ENCODE data around the gene TASP1. TPM values are rescaled to one million over a fixed set of nuclear protein-coding genes. Genes with fewer than 3 reads are reported as not detected.

TASP1 gene
- total RNA-seq, 4 donors from 2014 or later: 15.2 to 21.3 (median 17.8) TPM

DNA sequence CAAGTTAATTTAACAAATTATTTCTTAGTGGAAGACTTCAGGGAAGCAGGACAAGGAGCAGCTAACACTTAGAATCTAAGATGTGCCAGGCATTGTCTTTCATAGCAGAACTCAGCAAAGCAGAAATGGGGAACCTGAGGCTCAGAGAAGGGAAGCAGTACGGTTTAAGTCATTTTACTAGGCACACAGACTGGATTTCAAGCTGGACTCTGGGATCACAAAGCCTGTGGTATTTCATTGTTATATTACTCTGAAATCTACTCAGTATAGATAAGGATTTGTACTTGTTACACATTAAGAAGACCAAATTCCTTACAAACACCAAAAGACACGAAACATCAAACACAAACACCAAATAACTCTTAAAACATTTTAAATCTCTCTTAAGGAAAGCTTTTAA lies 218.1 kb downstream of the TASP1 start:
- Histone ChIP-seq H3K27ac (no peak overlapping the region), H3K4me3 (no peak overlapping the region), H3K27me3 (no peaks in the 10 kb centered on the region), H3K9me3 (no peaks in the 10 kb centered on the region), H3K4me1 (peaks cover 0 to 18% (median 0%) of the 10 kb centered on the region in 3 donors), H3K36me3 (peaks cover 0 to 6% of the 10 kb centered on the region in 2 donors)
- TF ChIP-seq POLR2AphosphoS5 (IDR thresholded peaks at IDR 0.05) (no peak), EP300 (IDR thresholded peaks at IDR 0.05) (no peak), POLR2A (IDR thresholded peaks at IDR 0.05) (no peak)
- TF ChIP-seq, protein P1, sequence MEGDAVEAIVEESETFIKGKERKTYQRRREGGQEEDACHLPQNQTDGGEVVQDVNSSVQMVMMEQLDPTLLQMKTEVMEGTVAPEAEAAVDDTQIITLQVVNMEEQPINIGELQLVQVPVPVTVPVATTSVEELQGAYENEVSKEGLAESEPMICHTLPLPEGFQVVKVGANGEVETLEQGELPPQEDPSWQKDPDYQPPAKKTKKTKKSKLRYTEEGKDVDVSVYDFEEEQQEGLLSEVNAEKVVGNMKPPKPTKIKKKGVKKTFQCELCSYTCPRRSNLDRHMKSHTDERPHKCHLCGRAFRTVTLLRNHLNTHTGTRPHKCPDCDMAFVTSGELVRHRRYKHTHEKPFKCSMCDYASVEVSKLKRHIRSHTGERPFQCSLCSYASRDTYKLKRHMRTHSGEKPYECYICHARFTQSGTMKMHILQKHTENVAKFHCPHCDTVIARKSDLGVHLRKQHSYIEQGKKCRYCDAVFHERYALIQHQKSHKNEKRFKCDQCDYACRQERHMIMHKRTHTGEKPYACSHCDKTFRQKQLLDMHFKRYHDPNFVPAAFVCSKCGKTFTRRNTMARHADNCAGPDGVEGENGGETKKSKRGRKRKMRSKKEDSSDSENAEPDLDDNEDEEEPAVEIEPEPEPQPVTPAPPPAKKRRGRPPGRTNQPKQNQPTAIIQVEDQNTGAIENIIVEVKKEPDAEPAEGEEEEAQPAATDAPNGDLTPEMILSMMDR (IDR thresholded peaks at IDR 0.05): no peak
- no peak for ATAC-seq
- 82 to 84% methylated on average over 2 of the region's 2 CpGs for WGBS, 2 donors (ENCODE audit: low coverage in 1 of 2)

DNA sequence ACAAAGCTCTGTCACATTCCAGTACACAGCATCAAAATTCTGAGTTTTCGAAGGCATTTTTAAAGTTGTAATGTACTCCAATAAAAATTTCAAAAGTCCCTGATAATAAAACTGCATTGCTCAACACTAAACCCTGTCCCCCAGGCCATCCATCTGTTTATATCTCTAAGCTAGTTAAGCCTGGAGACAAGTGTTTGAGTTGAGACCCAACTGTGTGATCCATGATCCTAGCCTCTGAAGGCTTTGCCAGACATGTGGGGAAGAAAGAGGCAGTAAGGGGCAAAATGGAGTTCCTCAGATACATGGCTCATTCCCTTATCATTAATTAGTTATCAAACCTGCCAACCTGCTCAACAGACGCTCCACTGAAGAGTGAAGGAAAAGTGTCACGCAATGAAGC lies 219.3 kb downstream of the TASP1 start:
- Histone ChIP-seq H3K9me3 (no peaks in the 10 kb centered on the region), H3K4me1 (peaks cover 0 to 9% (median 0%) of the 10 kb centered on the region in 3 donors), H3K4me3 (no peak overlapping the region), H3K27ac (no peak overlapping the region), H3K36me3 (peaks cover 0 to 6% of the 10 kb centered on the region in 2 donors), H3K27me3 (no peaks in the 10 kb centered on the region)
- no peak for ATAC-seq
- 81 to 100% methylated on average over 2 to 3 of the region's 3 CpGs for WGBS, 2 donors (ENCODE audit: low coverage in 1 of 2)
- TF ChIP-seq POLR2A (IDR thresholded peaks at IDR 0.05) (no peak), POLR2AphosphoS5 (IDR thresholded peaks at IDR 0.05) (no peak), EP300 (IDR thresholded peaks at IDR 0.05) (no peak)

DNA sequence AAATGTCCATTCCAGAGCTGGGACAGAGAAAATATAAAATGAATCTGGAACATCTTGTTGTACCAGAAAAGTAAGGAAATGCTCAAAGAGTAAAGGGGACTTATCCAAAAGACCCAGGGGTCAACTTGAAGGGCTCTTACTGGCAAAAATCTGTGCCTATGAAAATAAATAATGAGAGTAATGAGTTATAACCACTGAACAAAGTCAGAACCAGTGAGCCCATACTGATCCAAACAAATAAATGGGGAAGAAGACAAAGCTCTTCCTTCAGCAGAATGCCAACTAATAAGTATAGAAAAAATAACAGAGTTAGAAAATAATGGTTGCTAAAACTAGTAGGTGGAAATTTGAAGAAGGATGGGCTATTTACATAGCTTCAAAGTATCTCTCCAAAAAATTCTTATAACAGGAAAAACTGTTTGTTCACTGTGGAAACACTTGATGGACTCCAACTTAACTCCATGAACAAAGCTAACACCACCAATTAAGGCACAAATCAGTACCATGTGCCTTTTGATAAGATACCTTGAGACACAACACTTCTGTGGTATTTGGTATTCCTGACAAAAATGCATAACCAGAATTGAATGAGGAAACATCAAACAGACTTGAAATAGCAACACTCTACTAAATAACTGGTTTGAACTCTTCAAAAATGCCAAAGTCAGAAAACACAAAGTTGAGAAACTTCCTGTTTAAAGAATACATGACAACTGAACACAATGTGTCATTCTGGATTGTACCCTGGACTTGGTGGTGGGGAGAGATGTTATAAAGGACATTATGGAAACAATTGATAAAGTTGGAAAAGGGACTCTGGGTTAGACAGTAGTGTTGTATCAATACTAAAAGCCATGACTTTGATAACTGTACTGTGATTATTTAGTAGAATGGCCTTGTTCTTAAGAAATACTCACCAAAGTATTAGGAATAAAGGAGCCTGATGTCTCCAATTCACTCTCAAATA lies 220.2 kb downstream of the TASP1 start:
- Histone ChIP-seq H3K4me3 (no peak overlapping the region), H3K4me1 (peaks cover 0 to 9% (median 0%) of the 10 kb centered on the region in 3 donors), H3K27ac (no peak overlapping the region), H3K36me3 (peaks cover 0 to 6% of the 10 kb centered on the region in 2 donors), H3K27me3 (no peaks in the 10 kb centered on the region), H3K9me3 (no peaks in the 10 kb centered on the region)
- no peak for ATAC-seq
- TF ChIP-seq EP300 (IDR thresholded peaks at IDR 0.05) (no peak), POLR2AphosphoS5 (IDR thresholded peaks at IDR 0.05) (no peak), POLR2A (IDR thresholded peaks at IDR 0.05) (no peak)
- TF ChIP-seq, protein P1 (IDR thresholded peaks at IDR 0.05): no peak

DNA sequence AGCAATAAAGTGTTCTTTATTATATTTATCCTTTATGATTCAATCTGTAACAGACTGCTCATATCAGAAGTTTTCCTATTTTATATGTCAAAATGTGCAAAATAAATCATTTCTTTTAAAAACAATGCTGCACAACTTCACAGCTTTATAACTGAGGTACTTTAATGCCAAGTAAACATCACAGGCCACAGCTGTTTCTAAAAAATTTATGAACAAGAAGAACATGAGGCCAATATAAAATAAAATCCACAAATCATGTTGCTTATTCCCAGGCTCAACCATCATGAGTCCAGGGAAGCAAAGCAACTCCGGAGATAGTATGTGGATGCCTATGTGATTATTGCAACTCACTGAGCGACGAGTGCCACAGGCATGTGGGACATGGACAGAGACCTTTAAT lies 222.2 kb downstream of the TASP1 start:
- 58% methylated on average over 3 of the region's 3 CpGs; no CpG with 5 or more reads in 1 of the 2 donors for WGBS, 2 donors (ENCODE audit: low coverage in 1 of 2)
- H3K27ac ChIP-seq: no peak overlapping the region
- no peak for ATAC-seq

DNA sequence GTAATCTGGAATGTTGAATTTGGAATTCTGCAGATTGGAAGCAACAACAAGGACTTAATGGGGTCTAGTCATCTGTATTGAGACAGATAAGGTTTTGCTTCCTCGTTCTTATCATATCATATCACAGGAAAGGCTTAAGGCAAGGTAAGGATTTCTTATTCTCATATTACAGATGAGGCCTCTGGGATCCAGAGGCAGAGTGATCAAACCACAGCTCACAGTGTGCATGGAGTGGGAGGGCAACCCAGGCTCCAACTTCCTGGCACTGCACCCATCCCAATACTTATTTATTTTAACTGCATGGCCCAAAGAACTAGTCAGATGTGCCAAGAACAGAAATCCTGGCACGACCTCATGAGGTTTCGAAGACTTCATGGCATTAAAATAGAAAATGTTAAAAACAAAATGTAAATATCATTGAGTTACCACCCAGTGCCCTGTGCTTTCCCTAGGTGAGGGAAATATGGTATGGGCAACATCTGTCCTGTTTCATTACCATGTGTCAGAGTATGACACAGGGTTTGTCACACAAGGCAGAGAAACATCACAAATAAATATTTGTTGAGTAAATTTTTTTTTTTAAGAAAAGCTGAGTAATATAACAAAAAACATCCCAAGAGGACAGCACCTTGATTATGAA lies 225.8 kb downstream of the TASP1 start:
- H3K27me3 ChIP-seq: no peaks in the 10 kb centered on the region
- H3K27ac ChIP-seq: peak overlapping the region in 2 of 4 donors; percentile 30 to 64
- TF ChIP-seq EP300 (IDR thresholded peaks at IDR 0.05): no peak
- TF ChIP-seq POLR2AphosphoS5 (IDR thresholded peaks at IDR 0.05): peak; percentile 28
- no peak for ATAC-seq
- peaks cover 0 to 32% (median 8%) of the 10 kb centered on the region in 3 donors for H3K4me1 ChIP-seq
- peaks cover 0 to 6% of the 10 kb centered on the region in 2 donors for H3K36me3 ChIP-seq
- H3K4me3 ChIP-seq: no peak overlapping the region
- no peaks in the 10 kb centered on the region for H3K9me3 ChIP-seq
- WGBS, 2 donors (ENCODE audit: low coverage in 1 of 2): 47 to 52% methylated on average over 3 of the region's 3 CpGs

More for the DNA sequence above, 222.2 kb downstream of the TASP1 start:
- Histone ChIP-seq H3K9me3 (no peaks in the 10 kb centered on the region), H3K27me3 (no peaks in the 10 kb centered on the region), H3K4me1 (peaks cover 0 to 27% (median 8%) of the 10 kb centered on the region in 3 donors), H3K36me3 (peaks cover 0 to 6% of the 10 kb centered on the region in 2 donors), H3K4me3 (no peak overlapping the region)
- no peak for TF ChIP-seq POLR2AphosphoS5 (IDR thresholded peaks at IDR 0.05)

DNA sequence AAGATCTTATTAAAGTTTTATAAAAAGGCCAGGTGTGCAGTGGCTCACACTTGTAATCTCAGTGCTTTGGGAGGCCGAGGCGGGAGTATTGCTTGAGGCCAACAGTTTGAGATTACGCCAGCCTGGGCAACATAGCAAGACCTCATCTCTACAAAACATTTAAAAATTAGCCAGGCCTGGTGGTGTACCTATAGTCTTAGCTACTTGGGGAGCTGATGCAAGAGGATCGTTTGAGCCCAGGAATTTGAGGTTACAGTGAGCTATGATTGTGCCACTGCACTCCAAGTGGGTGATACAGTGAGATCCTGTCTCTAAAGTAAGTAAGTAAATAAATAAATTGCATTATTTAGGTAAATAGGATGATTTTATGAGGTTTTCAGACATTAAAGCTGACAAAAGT lies 234.4 kb downstream of the TASP1 start:
- Histone ChIP-seq H3K27me3 (no peaks in the 10 kb centered on the region), H3K36me3 (no peaks in the 10 kb centered on the region), H3K27ac (no peak overlapping the region), H3K4me3 (no peak overlapping the region), H3K9me3 (no peaks in the 10 kb centered on the region), H3K4me1 (peaks cover 0 to 8% (median 0%) of the 10 kb centered on the region in 3 donors)
- WGBS, 2 donors (ENCODE audit: low coverage in 1 of 2): 96% methylated on average over 4 of the region's 4 CpGs; no CpG with 5 or more reads in 1 of the 2 donors
- no peak for ATAC-seq
- no peak for TF ChIP-seq POLR2A (IDR thresholded peaks at IDR 0.05)
- no peak for TF ChIP-seq EP300 (IDR thresholded peaks at IDR 0.05)
- TF ChIP-seq, protein P1 (IDR thresholded peaks at IDR 0.05): no peak
- no peak for TF ChIP-seq POLR2AphosphoS5 (IDR thresholded peaks at IDR 0.05)
